NCI-H128 (cell line): ENCODE results near the gene RPL32.
A peak's percentile ranks its signal among the peaks of the same experiment; 100 is the strongest.
"Not testable (repeated sequence)": the region's sequence is repeated elsewhere in the genome, so short reads cannot be mapped to it uniquely, and the experiment has no call there.

Experiments
- DNase-seq: peaks from one replicate; lab custom pipeline; 2025; ENCODE audit not compliant: unreplicated experiment; lab: John Stamatoyannopoulos, UW

The RPL32 gene

GRCh38 chr3:12868039-12869034 is 27.0 kb upstream of the RPL32 start:
- DNase-seq, result peak; percentile 30

- no peak for DNase-seq
These were observed 25.5 kb upstream of the RPL32 start for GRCh38 chr3:12866836-12867235.

GRCh38 chr3:12865271-12865670 is 23.9 kb upstream of the RPL32 start:
- DNase-seq, result no peak

- DNase-seq, result no peak
These were observed 21.0 kb upstream of the RPL32 start for GRCh38 chr3:12862387-12862786.

- no peak for DNase-seq
These were observed 20.2 kb upstream of the RPL32 start for GRCh38 chr3:12861611-12862010.

- DNase-seq, result no peak
These were observed 18.5 kb upstream of the RPL32 start for GRCh38 chr3:12859840-12860239.

GRCh38 chr3:12856626-12857025 is 15.3 kb upstream of the RPL32 start:
- DNase-seq, result no peak

GRCh38 chr3:12854565-12854964 is 13.2 kb upstream of the RPL32 start:
- DNase-seq, result no peak

GRCh38 chr3:12853847-12854246 is 12.5 kb upstream of the RPL32 start:
- DNase-seq, result not testable (repeated sequence)

GRCh38 chr3:12852201-12852600 is 10.8 kb upstream of the RPL32 start:
- no peak for DNase-seq

GRCh38 chr3:12845811-12846210 is 4.4 kb upstream of the RPL32 start:
- no peak for DNase-seq

GRCh38 chr3:12842469-12842868 is 1.1 kb upstream of the RPL32 start:
- DNase-seq, result no peak

GRCh38 chr3:12841970-12842328 is 584 bp upstream of the RPL32 start:
- no peak for DNase-seq

- no peak for DNase-seq
These were observed 695 bp downstream of the RPL32 start for GRCh38 chr3:12840591-12841148.

- DNase-seq, result not testable (repeated sequence)
These were observed 1.2 kb downstream of the RPL32 start for GRCh38 chr3:12840148-12840547.

GRCh38 chr3:12839156-12839946 is 2.0 kb downstream of the RPL32 start:
- DNase-seq, result no peak

GRCh38 chr3:12838179-12838965 is 3.0 kb downstream of the RPL32 start:
- DNase-seq, result no peak

- no peak for DNase-seq
These were observed 3.9 kb downstream of the RPL32 start for GRCh38 chr3:12837295-12837986.

GRCh38 chr3:12835052-12835665 is 6.2 kb downstream of the RPL32 start:
- no peak for DNase-seq
